B cell (primary cell): ENCODE results near the gene ZNF598. TPM values are rescaled to one million over a fixed set of nuclear protein-coding genes. Genes with fewer than 3 reads are reported as not detected.

Experiments used
- ATAC-seq: fragments of 200-7000 bp; cut with Tn5 transposase; one replicate; pipeline ENCODE4 v1.10.0; 2021; ENCODE audit warnings: low read depth, mild to moderate bottlenecking, moderate number of reproducible peaks, moderate library complexity
- CTCF ChIA-PET: fragments of 350-600 bp; sonication (Branson Sonifier 250); formaldehyde crosslinking; loops from one replicate; lab custom pipeline; 2021; ENCODE audit warnings: antibody characterized with exemption, inconsistent platforms; lab: Charles Lee
- POLR2A ChIA-PET: fragments of 350-600 bp; sonication (Branson Sonifier 250); formaldehyde crosslinking; loops from one replicate; lab custom pipeline; 2021; ENCODE audit warnings: antibody characterized with exemption; lab: Charles Lee
- DNase-seq: peaks from one replicate; pipeline ENCODE4 v3.0.0; 2013
- H2AFZ ChIP-seq: 2 replicates; pipeline ENCODE4 v1.6.1; 2012; ENCODE audit warnings: mild to moderate bottlenecking, low read depth, low read length; ENCODE audit not compliant: insufficient read depth, poor library complexity, severe bottlenecking
- H3K27ac ChIP-seq, 2 donors: 1 replicate in 1 of 2; 2 replicates in 1 of 2; pipeline ENCODE4 v1.5.1; 2012 to 2013; ENCODE audit warnings: low read length in 2 of 2, mild to moderate bottlenecking in 2 of 2, moderate library complexity in 1 of 2
- H3K27me3 ChIP-seq, 4 experiments: fragments of 200-600 bp in 1 of 4; sonication (generic) in 1 of 4; replicated peaks in 1 of 4; 1 replicate in 2 of 4; 2 replicates in 2 of 4; pipeline versions ENCODE4 v1.6.1 to v1.7.0; 2013 to 2016; ENCODE audit warnings: low read length in 3 of 4, mild to moderate bottlenecking in 2 of 4, mixed read lengths in 1 of 4, moderate library complexity in 1 of 4; ENCODE audit not compliant: insufficient read depth in 4 of 4, control insufficient read depth in 3 of 4; ENCODE audit errors: control extremely low read depth in 1 of 4
- H3K36me3 ChIP-seq, 2 experiments: replicated peaks in 1 of 2; 1 replicate in 1 of 2; 2 replicates in 1 of 2; pipeline versions ENCODE4 v1.6.1 to v1.7.1; 2013; ENCODE audit warnings: low read length in 1 of 2; ENCODE audit not compliant: insufficient read depth in 2 of 2, control insufficient read depth in 1 of 2; ENCODE audit errors: control extremely low read depth in 1 of 2, extremely low read depth in 1 of 2
- H3K4me1 ChIP-seq, 2 donors: fragments of 200-600 bp in 1 of 2; sonication (generic) in 1 of 2; 1 replicate in 1 of 2; 2 replicates in 1 of 2; pipeline versions ENCODE4 v1.5.1 to v1.6.1; 2013 to 2017; ENCODE audit warnings: low read length in 2 of 2; ENCODE audit not compliant: control insufficient read depth in 2 of 2, insufficient read depth in 2 of 2
- H3K4me2 ChIP-seq: replicated peaks from 2 replicates; pipeline ENCODE3; 2012; ENCODE audit warnings: mild to moderate bottlenecking, low read depth, low read length; ENCODE audit not compliant: poor library complexity, severe bottlenecking
- H3K4me3 ChIP-seq, 5 experiments: fragments of 200-600 bp in 1 of 5; sonication (generic) in 1 of 5; 1 replicate in 3 of 5; 2 replicates in 2 of 5; pipeline versions ENCODE4 v1.5.1 to v1.7.0; 2011 to 2016; ENCODE audit warnings: low read length in 4 of 5, mild to moderate bottlenecking in 4 of 5, low read depth in 2 of 5, control low read depth in 1 of 5, moderate library complexity in 1 of 5; ENCODE audit not compliant: insufficient read depth in 1 of 5; ENCODE audit errors: control extremely low read depth in 1 of 5, extremely low read depth in 1 of 5
- H3K79me2 ChIP-seq: fragments of 200-600 bp; sonication (generic); one replicate; pipeline ENCODE4 v1.6.0; 2016; ENCODE audit warnings: low read length; ENCODE audit not compliant: control insufficient read depth, insufficient read depth
- H3K9ac ChIP-seq: fragments of 200-600 bp; sonication (generic); 2 replicates; pipeline ENCODE4 v1.6.1; 2017; ENCODE audit warnings: mild to moderate bottlenecking, low read length, moderate library complexity
- H3K9me3 ChIP-seq, 3 donors: one replicate each; pipeline versions ENCODE4 v1.6.1 to v1.7.1; 2013; ENCODE audit warnings: low read length in 2 of 3; ENCODE audit not compliant: control insufficient read depth in 2 of 3, insufficient read depth in 1 of 3; ENCODE audit errors: control extremely low read depth in 1 of 3
- H4K20me1 ChIP-seq: 2 replicates; pipeline ENCODE4 v1.6.0; 2012; ENCODE audit warnings: mild to moderate bottlenecking, low read length; ENCODE audit not compliant: insufficient read depth, control insufficient read depth, poor library complexity, severe bottlenecking
- H3K27ac Mint-ChIP-seq: one replicate; pipeline ENCODE4 v1.8.0; 2021; ENCODE audit warnings: mixed read lengths
- H3K27me3 Mint-ChIP-seq: one replicate; pipeline ENCODE4 v1.8.0; 2021; ENCODE audit warnings: mixed read lengths
- H3K4me1 Mint-ChIP-seq: one replicate; pipeline ENCODE4 v1.8.0; 2021; ENCODE audit warnings: mixed read lengths
- H3K4me3 Mint-ChIP-seq: one replicate; pipeline ENCODE4 v1.8.0; 2021; ENCODE audit warnings: mixed read lengths
- H3K9me3 Mint-ChIP-seq: one replicate; pipeline ENCODE4 v1.8.0; 2022; ENCODE audit warnings: mixed read lengths; ENCODE audit not compliant: insufficient read depth
- EZH2 ChIP-seq: IDR thresholded peaks from 2 replicates; pipeline ENCODE4 v1.6.1; 2012; ENCODE audit warnings: borderline replicate concordance, low read depth, mild to moderate bottlenecking, moderate library complexity, low read length; ENCODE audit not compliant: insufficient read depth, poor library complexity, severe bottlenecking
- WGBS: methylation state at CpG from one replicate; pipeline ENCODE4 v1.1.5; 2013; ENCODE audit warnings: missing lambda C conversion rate; ENCODE audit not compliant: insufficient coverage; 5-methylcytosine and 5-hydroxymethylcytosine counted together
- intact Hi-C: fragments of 100-400 bp; cut with micrococcal nuclease; formaldehyde crosslinking; loops from one replicate; pipeline ENCODE4 v1.10.0; 2022
- polyA plus RNA-seq: library from polyadenylated mRNA; depleted of rRNA; stranded (reverse); fragments of >200 nt; gene quantifications from 2 replicates; pipeline ENCODE4 v1.2.3, GENCODE V29; 2012
- total RNA-seq, 2 donors: library from RNA; stranded (reverse); fragments of 120-200 nt in 1 of 2; gene quantifications; 1 replicate in 1 of 2; 2 replicates in 1 of 2; pipeline versions ENCODE4 v1.2.3 to v1.2.4, GENCODE V29; 2013 to 2022
- TF ChIP-seq, protein P1 (sequence below): fragments of 200-600 bp; IDR thresholded peaks from one replicate; pipeline ENCODE4 v1.8.0; 2022; ENCODE audit warnings: antibody characterized with exemption, mild to moderate bottlenecking

ZNF598 gene
- total and polyA plus RNA-seq, 2 donors (not counting 1 experiment from before 2014, with no cell fraction given) = 49.5 to 61.5 TPM

- DNase-seq = peak; percentile 94
- peak overlapping the region; percentile 93 for H2AFZ ChIP-seq
- H3K27ac ChIP-seq = no peak overlapping the region
- no peaks in the 10 kb centered on the region for H3K9me3 ChIP-seq
- ATAC-seq = peak; percentile 94
- POLR2A ChIA-PET = interaction anchor here (0.6 to 1.5 kb wide), 4 partner anchors 9 to 858 kb away, joined by 3 to 9 read pairs (median 5); partner anchors contain the start of gene TRAF7
- peak overlapping the region; percentile 88 for H3K4me3 Mint-ChIP-seq
- H4K20me1 ChIP-seq = no peaks in the 10 kb centered on the region
- peak overlapping the region; percentile 85 for H3K27ac Mint-ChIP-seq
- H3K36me3 ChIP-seq = no peaks in the 10 kb centered on the region
- peak overlapping the region in 4 of 5 experiments; percentile 34 to 57 (median 42) for H3K4me3 ChIP-seq
- intact Hi-C loops = loop anchor here (1.0 to 10.0 kb wide), 8 partner anchors 14 to 481 kb away; partner anchors contain the start of genes E4F1, ECI1, NTHL1 and RPS2
- H3K4me1 Mint-ChIP-seq = peaks cover 19% of the 10 kb centered on the region
- H3K27me3 Mint-ChIP-seq = peaks cover 25% of the 10 kb centered on the region
- no peaks in the 10 kb centered on the region for H3K9me3 Mint-ChIP-seq
- H3K27me3 ChIP-seq = peaks cover 0 to 65% (median 27%) of the 10 kb centered on the region in 4 experiments
- WGBS = 14% methylated on average over 49 of the region's 53 CpGs
- CTCF ChIA-PET = interaction anchor here (0.6 to 4.7 kb wide), 19 partner anchors 10 to 478 kb away, joined by 3 to 35 read pairs (median 4); partner anchors contain the start of genes NTHL1, PKD1, RAB26 and TRAF7
- TF ChIP-seq EZH2 = no peak
- TF ChIP-seq, protein P1, sequence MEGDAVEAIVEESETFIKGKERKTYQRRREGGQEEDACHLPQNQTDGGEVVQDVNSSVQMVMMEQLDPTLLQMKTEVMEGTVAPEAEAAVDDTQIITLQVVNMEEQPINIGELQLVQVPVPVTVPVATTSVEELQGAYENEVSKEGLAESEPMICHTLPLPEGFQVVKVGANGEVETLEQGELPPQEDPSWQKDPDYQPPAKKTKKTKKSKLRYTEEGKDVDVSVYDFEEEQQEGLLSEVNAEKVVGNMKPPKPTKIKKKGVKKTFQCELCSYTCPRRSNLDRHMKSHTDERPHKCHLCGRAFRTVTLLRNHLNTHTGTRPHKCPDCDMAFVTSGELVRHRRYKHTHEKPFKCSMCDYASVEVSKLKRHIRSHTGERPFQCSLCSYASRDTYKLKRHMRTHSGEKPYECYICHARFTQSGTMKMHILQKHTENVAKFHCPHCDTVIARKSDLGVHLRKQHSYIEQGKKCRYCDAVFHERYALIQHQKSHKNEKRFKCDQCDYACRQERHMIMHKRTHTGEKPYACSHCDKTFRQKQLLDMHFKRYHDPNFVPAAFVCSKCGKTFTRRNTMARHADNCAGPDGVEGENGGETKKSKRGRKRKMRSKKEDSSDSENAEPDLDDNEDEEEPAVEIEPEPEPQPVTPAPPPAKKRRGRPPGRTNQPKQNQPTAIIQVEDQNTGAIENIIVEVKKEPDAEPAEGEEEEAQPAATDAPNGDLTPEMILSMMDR = peak; percentile 90
- peaks cover 34 to 41% of the 10 kb centered on the region in 2 donors for H3K4me1 ChIP-seq
- no peaks in the 10 kb centered on the region for H3K79me2 ChIP-seq
- peak overlapping the region; percentile 81 for H3K4me2 ChIP-seq
- H3K9ac ChIP-seq = peak overlapping the region; percentile 61
Observed at GRCh38 chr16:2023092-2024031, 13.7 kb upstream of the ZNF598 start.
